ENCODE measurements around the gene NDUFV1.
"Not testable (repeated sequence)": the region's sequence is repeated elsewhere in the genome, so short reads cannot be mapped to it uniquely, and the experiment has no call there.

The NDUFV1 gene

DNA sequence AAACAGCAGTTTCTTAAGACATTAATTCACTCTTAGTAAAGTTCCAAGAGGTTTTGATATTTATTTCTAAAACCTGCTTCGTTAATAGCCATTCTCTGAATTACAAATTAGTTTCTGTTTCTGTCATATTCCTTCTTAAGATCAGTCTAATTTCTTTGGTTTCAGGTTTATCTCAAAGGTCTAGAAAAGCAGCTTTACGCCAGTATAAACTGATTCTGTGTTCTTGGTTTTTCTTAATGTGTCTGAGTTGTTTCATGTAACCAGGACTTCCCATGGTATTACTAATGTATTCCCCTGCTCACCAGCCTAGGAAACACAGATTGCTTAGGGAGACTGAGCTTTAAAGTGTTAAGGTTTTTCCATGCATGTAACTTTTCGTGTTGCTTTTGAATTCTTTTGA lies 50.6 kb downstream of the NDUFV1 start:
- DNase-seq (ENCODE audit: low spot score) = no peak

- DNase-seq (ENCODE audit: low spot score) = not testable (repeated sequence)
Observed at GRCh38 chr11:67659651-67660165, 53.0 kb downstream of the NDUFV1 start.

- not testable (repeated sequence) for DNase-seq (ENCODE audit: low spot score)
Observed at GRCh38 chr11:67660752-67661151, 54.0 kb downstream of the NDUFV1 start.

Measured in AG20443 (cell line).